Gastrocnemius medialis (tissue), 4 donors: ENCODE data around the gene IGLL1. TPM values are rescaled to one million over a fixed set of nuclear protein-coding genes. Genes with fewer than 3 reads are reported as not detected.
A peak's percentile ranks its signal among the peaks of the same experiment; 100 is the strongest.
"Not testable (repeated sequence)": the region's sequence is repeated elsewhere in the genome, so short reads cannot be mapped to it uniquely, and the experiment has no call there.

Experiments
- ATAC-seq, 2 donors: fragments of 150-250 bp; one replicate each; pipeline ENCODE4 v1.9.1; 2016
- DNase-seq, 2 donors: peaks; one replicate each; pipeline ENCODE4 v3.0.0-alpha.2; 2019
- H3K27ac ChIP-seq, 4 donors: fragments of 200-600 bp; sonication (generic); 1 replicate in 1 of 4; 2 replicates in 3 of 4; pipeline ENCODE4 v1.5.1; 2016 to 2018; ENCODE audit warnings: mild to moderate bottlenecking in 2 of 4, moderate library complexity in 1 of 4
- H3K27me3 ChIP-seq, 3 donors: fragments of 200-600 bp; sonication (generic) in 2 of 3; 1 replicate in 1 of 3; 2 replicates in 2 of 3; pipeline versions ENCODE4 v1.5.1 to v1.6.0; 2016 to 2019; ENCODE audit warnings: mild to moderate bottlenecking in 1 of 3, moderate library complexity in 1 of 3
- H3K36me3 ChIP-seq, 2 donors: fragments of 200-600 bp; sonication (generic) in 1 of 2; one replicate each; pipeline ENCODE4 v1.5.1; 2017 to 2018
- H3K4me1 ChIP-seq, 2 donors: fragments of 200-600 bp; sonication (generic) in 1 of 2; one replicate each; pipeline ENCODE4 v1.5.1; 2016 to 2017; ENCODE audit warnings: mild to moderate bottlenecking in 2 of 2
- H3K4me3 ChIP-seq, 4 donors: fragments of 200-600 bp; sonication (generic) in 3 of 4; 1 replicate in 1 of 4; 2 replicates in 3 of 4; pipeline ENCODE4 v1.5.1; 2016 to 2019; ENCODE audit warnings: mild to moderate bottlenecking in 2 of 4
- H3K9me3 ChIP-seq, 3 donors: fragments of 200-600 bp; sonication (generic) in 2 of 3; 1 replicate in 1 of 3; 2 replicates in 2 of 3; pipeline ENCODE4 v1.5.1; 2016 to 2019
- CTCF ChIP-seq, 5 experiments: fragments of 450-650 bp in 3 of 5; fragments of 200-600 bp in 2 of 5; sonication (generic) in 2 of 5; IDR thresholded peaks in 4 of 5; conservative IDR thresholded peaks in 1 of 5; 1 replicate in 4 of 5; 2 replicates in 1 of 5; pipeline ENCODE4 v1.5.1; 2016 to 2019; ENCODE audit warnings: antibody characterized with exemption in 5 of 5, mild to moderate bottlenecking in 3 of 5, moderate library complexity in 3 of 5
- POLR2A ChIP-seq, 2 donors: fragments of 450-650 bp; IDR thresholded peaks; one replicate each; pipeline ENCODE4 v1.6.1; 2017; ENCODE audit warnings: antibody characterized with exemption in 2 of 2, mild to moderate bottlenecking in 2 of 2, moderate library complexity in 2 of 2
- in situ Hi-C, 4 donors: fragments of 200-750 bp; cut with MboI; loops; one replicate each; pipeline versions ENCODE4 v1.15.0 to v1.8.0; 2017; ENCODE audit warnings: low sequenced_read_pairs in 4 of 4
- intact Hi-C: fragments of 100-400 bp; cut with DNase I; formaldehyde crosslinking; loops from one replicate; pipeline ENCODE4 v1.15.1; 2023; ENCODE audit warnings: low total_unique reads
- total RNA-seq, 4 donors: library from RNA; depleted of rRNA; stranded (reverse); fragments of >200 nt; gene quantifications; one replicate each; pipeline versions ENCODE4 v1.1.0 to v1.2.3, GENCODE V29; 2016

The IGLL1 gene
- total RNA-seq, 4 donors from 2014 or later: not detected

DNA sequence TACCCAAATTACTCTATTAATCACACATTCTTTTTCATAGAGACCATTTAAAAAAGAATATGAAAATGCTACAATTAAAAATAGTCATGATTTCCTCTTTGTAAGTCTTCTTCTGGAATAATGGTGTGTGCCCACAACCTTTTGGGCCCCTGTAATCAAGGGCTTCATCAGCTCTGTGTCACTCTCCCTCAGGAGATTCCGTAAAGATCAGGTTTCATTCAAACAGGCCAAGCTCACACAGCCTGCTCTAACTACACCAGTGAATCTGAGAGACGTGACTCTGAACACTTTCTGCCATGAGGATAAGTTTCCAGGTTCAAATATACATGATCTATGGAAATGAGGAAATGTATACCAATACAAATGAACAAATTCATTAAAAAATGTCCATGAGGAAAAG is 42.5 kb upstream of the IGLL1 start:
- intact Hi-C loops: no loop called here
- H3K27ac ChIP-seq: no peak overlapping the region
- in situ Hi-C loops: no loop called here
- no peaks in the 10 kb centered on the region for H3K36me3 ChIP-seq
- H3K4me1 ChIP-seq: peaks cover 0 to 6% of the 10 kb centered on the region in 2 donors
- no peak overlapping the region for H3K4me3 ChIP-seq
- DNase-seq (no peak), ATAC-seq (peak in 1 of 2 donors; percentile 56)
- no peaks in the 10 kb centered on the region for H3K9me3 ChIP-seq
- no peaks in the 10 kb centered on the region for H3K27me3 ChIP-seq
- TF ChIP-seq CTCF (IDR thresholded peaks at IDR 0.05 in 4 of 5, conservative IDR thresholded peaks at IDR 0.05 in 1 of 5) (no peak), POLR2A (IDR thresholded peaks at IDR 0.05) (no peak)

DNA sequence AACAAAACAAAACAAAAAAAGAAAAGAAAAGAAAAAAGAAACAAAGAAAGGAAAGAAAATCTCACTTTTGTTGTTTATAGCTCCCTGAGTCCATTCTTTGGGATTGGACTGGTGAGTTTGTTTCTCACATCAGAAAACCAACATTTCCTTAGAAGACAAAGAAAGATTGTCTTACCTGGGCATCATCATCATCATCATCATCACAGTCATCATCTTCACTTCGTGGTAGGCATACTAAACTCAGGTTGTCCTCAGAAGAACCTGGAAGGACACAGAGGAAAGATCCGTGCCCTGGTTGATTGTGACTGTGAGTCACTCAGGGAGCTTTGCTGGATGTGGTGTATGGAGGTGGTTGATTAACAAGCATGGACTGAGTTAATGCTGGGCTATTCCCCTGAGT is 41.8 kb upstream of the IGLL1 start:
- intact Hi-C loops, H3K27ac ChIP-seq, ATAC-seq, H3K4me1 ChIP-seq, H3K27me3 ChIP-seq, H3K9me3 ChIP-seq, H3K4me3 ChIP-seq, in situ Hi-C loops, DNase-seq, H3K36me3 ChIP-seq: not testable (repeated sequence)

DNA sequence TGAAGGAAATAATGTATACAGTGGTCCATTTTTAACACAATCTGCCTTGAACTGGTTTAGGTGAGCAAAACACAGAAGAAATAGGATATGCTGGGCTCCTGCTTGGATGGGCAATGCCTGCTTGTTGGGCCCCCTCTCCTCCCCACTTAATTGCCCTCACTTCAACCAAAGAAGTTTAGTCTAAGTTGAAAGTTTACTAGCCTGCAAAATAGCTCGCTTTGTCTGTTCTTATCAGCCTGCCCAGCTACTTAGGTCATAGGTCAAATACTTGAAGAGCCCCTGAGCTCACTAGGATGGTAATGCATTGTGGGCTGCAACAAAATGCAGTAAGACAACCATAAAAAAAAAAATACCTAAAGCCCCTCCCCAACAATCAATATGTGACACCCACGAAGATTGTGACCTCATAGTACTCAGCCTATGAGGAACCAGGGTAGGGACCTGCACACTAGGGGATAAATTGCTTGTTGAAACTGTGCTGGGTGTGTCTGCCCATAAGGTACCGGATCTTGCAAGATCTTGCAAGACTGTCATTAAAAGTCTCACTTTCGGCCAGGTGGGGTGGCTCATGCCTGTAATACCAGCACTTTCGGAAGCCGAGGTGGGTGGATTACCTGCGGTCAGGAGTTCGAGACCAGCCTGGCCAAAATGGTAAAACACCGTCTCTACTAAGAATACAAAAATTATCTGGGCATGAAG is 41.1 kb upstream of the IGLL1 start:
- peaks cover 0 to 2% of the 10 kb centered on the region in 2 donors for H3K36me3 ChIP-seq
- in situ Hi-C loops: no loop called here
- H3K4me1 ChIP-seq: peaks cover 0 to 6% of the 10 kb centered on the region in 2 donors
- H3K27ac ChIP-seq: no peak overlapping the region
- H3K9me3 ChIP-seq: no peaks in the 10 kb centered on the region
- intact Hi-C loops: no loop called here
- DNase-seq (no peak), ATAC-seq (no peak)
- no peaks in the 10 kb centered on the region for H3K27me3 ChIP-seq
- H3K4me3 ChIP-seq: no peak overlapping the region
- TF ChIP-seq CTCF (IDR thresholded peaks at IDR 0.05 in 4 of 5, conservative IDR thresholded peaks at IDR 0.05 in 1 of 5) (no peak), POLR2A (IDR thresholded peaks at IDR 0.05) (no peak)

DNA sequence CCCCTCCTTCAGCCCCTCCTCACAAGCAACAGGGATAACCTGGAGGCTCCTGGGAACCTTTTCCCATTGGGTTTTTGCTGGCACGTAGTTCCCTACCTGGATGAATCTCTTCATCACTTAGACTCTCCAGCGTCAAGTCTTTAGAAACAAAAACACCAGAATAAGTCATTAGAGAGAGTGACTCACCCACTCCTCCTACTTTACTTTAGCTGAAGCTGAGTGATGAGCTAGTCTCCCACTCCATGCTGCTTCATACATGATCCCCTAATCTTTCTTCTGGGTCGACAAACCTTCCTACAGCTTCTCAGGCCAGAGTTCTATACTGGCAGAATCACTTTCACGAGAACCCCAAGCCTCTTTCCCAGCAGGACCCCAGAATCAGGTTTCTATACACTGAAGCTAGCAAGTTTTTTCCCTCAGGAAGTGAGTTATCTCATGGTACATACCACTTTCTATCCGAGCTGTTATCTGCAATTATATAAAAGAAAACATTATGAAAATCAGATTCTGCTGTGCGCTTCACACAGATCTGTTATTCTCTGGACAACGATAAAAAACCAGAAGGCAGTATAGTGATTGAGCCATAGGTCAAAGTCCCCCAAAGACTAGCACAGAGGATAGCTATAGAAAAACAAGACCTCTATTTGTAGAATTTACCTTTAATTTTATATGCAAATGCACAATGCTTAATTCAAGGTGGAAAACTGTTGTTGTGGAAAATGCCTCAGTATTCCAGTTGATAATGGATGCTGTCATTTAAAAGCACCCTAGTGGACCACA is 33.3 kb upstream of the IGLL1 start:
- no peaks in the 10 kb centered on the region for H3K9me3 ChIP-seq
- peaks cover 0 to 2% of the 10 kb centered on the region in 2 donors for H3K36me3 ChIP-seq
- no peaks in the 10 kb centered on the region for H3K27me3 ChIP-seq
- H3K4me3 ChIP-seq: no peak overlapping the region
- H3K27ac ChIP-seq: no peak overlapping the region
- ATAC-seq (no peak), DNase-seq (no peak)
- intact Hi-C loops (no loop called here), in situ Hi-C loops (no loop called here)
- no peaks in the 10 kb centered on the region for H3K4me1 ChIP-seq
- TF ChIP-seq POLR2A (IDR thresholded peaks at IDR 0.05) (no peak), CTCF (IDR thresholded peaks at IDR 0.05 in 4 of 5, conservative IDR thresholded peaks at IDR 0.05 in 1 of 5) (no peak)

DNA sequence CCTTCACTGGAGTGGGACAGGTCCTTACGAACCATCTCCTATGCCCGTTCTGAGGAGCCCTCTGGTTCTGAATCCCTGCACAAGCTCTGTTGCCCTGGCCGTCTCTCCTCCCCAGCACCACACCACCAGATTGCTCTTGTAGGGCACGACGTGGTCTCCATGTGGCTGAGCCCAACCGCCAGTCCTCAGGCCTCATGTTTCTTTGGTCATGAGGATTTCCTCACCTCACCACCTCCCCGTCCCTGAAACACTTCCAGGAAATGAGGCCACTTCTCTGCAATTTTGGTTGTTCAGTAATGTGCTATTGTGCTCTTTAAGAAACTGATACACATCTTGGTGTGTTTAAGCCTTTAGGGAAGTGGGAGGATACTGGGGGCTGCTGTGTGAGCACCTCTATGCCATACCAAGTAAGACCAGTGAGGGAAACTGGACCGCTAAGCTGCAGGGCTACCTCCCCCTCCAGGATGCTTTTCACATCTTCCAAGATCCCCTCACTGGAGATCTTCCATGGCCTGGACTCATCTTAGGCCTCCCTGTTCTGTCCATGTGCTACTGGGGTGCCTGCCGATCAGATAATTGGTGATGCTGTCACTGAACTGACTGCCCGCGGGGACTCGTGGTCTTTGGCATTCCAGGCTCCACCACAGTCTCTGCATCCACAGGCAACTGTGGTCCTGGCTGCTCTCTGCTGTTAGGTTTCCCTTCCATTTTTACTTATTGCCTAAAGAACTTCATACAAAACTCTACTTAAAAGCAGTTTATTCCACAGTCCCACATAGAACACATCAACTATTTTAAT is 30.1 kb upstream of the IGLL1 start:
- intact Hi-C loops: no loop called here
- DNase-seq: no peak
- Histone ChIP-seq H3K36me3 (no peaks in the 10 kb centered on the region), H3K27ac (no peak overlapping the region), H3K9me3 (no peaks in the 10 kb centered on the region), H3K4me3 (no peak overlapping the region), H3K27me3 (no peaks in the 10 kb centered on the region), H3K4me1 (no peaks in the 10 kb centered on the region)
- no peak for ATAC-seq
- in situ Hi-C loops: no loop called here
- TF ChIP-seq CTCF (IDR thresholded peaks at IDR 0.05 in 4 of 5, conservative IDR thresholded peaks at IDR 0.05 in 1 of 5) (no peak), POLR2A (IDR thresholded peaks at IDR 0.05) (no peak)
